Stimulated activated naive CD4-positive, alpha-beta T cell treated with Interleukin-2 at 50 U/mL for 16 hours (primary cell): Measurements from ENCODE around the gene CYB561.
A peak's percentile ranks its signal among the peaks of the same experiment; 100 is the strongest.
"Not testable (repeated sequence)": the region's sequence is repeated elsewhere in the genome, so short reads cannot be mapped to it uniquely, and the experiment has no call there.

ENCODE experiments used
- DNase-seq: peaks from one replicate; lab custom pipeline; 2025; lab: John Stamatoyannopoulos, UW

The CYB561 gene

DNA sequence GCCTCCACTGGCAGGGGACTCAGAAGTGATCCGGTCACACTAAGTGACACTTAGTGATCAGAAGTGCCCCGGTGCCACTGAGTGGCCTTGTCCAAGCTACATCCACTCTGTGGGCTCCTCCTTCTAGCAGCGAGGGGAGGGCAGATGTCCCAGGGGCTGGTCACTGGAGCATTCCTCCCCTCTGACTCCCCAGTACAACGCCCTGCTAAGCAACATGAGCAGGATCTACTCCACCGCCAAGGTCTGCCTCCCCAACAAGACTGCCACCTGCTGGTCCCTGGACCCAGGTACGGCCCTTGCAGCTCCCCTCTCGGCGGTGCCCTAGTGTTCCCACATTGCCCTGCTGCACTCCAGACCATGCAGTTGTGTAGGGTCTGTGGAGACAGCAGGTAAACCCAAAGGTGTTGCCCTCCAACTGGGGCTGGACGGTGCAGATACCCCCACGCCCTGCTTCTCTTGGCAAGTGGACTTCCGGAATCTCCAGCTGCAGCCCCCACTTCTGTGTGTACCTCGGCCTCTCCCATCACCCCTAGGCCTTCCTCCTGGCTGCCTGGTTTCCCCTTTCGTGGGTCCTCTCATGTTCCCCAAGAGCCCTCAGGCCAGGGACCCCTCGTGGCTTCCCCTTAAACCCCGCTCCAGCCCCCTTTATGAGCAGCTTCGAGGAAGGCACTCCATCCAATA, 32.8 kb upstream of the CYB561 start:
- peak; percentile 75 for DNase-seq

DNA sequence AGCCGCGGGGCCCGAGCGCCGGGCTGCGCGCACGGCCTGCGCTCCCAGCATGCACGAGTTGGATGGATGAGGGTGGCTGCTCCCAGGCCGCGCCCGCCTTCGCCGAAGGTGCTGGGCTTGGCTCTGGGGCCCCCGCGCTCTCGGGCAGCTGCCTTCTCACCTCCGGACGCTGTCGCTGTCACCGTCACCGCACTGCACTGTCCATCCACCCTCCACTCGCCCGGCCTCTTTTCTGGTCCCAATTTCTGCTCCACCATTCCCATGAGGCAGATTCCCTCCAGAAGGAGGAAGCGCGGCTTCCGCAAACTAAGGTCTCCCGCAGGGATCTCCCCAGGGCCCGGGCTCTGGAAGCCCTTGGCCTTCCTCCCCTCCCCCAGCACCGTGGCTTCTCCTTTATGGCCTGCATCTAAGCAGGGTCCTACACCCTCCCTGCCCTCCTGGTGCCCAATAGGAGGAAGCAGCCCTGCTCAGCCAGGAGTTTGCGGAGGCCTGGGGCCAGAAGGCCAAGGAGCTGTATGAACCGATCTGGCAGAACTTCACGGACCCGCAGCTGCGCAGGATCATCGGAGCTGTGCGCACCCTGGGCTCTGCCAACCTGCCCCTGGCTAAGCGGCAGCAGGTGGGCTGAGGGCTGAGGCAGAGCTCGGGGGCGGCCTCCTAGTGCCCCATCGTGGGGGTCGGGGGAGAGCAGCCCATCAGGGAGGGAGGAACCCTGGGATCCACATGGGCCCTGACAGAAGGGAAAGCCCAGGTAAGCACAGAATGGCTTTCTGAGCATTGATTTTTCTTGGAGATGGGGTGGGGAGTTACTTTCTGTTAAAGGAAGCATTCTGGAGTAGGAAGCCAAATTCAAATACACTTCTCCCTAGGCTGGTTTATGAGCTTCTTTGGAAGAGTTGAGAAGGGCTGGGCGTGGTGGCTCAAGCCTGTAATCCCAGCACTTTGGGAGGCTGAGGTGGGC, 31.7 kb upstream of the CYB561 start:
- DNase-seq: no peak

DNA sequence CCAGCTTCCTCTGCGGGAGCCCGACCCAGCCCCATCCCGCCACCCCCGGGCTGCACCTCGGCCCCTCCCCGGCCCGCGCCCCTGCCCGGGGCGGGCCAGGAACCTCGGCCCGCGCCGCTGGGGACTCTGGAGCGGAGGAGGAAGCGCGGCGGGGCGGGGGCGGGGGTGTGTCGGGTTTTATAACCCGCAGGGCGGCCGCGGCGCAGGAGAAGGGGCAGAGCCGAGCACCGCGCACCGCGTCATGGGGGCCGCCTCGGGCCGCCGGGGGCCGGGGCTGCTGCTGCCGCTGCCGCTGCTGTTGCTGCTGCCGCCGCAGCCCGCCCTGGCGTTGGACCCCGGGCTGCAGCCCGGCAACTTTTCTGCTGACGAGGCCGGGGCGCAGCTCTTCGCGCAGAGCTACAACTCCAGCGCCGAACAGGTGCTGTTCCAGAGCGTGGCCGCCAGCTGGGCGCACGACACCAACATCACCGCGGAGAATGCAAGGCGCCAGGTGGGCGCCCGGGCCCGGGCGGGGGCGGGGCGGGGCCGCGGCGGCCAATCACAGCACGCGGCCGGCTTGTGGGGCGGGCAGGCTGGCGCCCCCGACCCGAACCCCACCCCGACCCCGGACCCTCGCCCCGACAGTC, 30.9 kb upstream of the CYB561 start, which contains the start of gene ACE:
Gene ACE (plus strand): TSS at position 208 of the 626 bp plus-strand sequence. CDS start 34 bp downstream, at position 242.
- peak; percentile 41 for DNase-seq

DNA sequence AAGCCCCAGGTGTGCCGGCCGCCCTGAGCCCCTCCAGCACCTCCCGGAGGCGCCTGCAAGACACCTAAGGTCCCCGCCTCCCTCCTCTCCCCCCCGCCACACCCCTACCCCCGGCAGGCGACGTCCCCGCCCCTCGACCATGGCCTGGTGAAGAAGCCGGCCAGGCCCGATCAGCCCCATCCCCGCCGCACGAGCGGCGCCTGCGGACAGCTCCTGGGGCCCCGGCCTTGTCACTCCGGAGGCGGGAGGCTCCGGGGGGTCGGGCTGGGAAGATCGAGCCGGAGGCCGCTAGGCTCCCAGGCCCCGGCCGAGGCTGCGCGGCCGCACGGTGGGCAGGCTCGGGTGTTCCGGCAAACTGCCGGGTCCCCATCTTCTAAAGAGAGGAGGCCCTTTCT, 30.4 kb upstream of the CYB561 start:
- DNase-seq: no peak

DNA sequence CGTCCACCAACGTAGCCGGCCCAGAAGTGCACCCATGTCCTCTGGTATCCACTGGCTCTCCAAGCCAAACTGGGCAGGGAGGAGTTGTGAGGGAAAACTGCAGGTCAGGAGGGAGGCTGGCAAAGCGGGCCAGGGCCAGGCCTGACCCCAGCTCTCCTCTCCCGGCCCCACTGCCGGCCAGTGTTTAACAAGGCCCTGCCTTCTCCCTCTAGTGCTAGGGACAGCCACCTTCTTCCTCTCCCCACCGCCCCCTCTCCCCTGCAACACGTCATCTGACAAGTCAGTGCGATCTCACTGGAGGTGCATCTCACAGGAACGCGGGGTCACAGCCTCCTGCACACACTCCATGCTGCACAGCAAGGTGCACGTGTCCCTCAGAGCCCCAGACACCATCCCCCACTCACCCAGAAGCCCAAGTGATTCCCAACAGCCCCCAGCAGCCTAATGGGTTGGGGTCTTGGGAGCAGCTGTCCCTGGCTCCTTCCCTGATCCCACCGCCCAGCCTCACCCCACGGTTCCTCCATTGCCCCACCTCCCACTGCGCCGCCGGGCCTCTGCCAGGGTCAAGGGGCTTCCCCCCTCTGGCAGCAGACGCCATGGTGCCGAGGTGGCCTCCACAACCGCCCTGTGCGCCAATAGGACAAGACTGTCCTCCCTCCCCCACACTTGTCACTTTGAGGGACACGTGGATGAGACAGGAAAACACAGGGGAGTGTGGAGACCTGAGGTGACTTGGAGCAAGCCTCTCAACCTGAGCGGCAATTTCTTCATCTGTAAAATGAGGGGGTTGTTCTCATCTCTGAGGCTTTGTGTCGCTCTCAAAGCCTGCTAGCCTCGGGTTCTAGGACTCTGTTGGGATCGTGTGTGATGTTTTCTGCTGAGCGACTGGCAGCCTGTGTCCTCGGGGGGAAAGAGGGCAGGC, 29.6 kb upstream of the CYB561 start:
- DNase-seq: no peak

DNA sequence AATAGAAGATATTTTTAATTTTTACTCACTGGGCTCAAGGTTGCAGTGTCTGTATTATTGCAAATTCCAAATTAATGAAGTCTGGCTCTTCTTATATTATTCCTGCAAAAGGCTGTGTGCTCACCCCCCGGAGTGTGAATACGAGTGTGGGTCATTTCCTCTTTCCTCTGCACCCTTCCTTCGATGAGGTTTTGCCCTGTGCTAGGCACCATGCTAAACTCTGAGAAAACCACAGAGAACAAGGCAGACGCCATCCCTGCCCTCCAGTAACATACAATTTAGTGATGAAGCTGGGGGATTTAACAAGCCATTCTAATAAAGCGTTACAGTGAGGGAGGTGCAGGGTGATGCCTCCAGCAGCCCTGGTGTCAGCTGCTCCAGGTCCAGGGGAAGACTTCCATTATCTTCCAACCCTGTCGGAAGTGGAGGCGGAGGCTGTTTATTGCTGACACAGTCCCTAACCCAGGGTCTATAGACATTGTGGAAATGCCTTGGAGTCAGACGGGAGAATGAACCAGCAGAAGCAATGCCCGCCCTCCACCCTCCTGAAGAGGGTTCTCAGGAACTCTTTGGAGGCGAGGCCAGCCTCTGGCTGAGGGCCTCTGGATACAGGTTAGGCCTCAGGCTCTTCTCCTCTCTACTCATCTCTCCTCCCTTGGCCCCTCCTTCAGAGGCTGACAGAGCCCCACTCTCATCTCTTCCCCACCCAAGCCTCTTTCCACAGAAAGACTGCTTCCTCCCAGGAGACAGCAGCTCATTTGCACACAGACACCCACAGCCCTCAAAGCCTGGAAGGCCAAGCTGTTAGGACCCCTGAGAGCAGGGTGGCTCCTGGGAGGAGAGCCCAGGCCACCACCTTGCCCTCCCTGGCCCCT, 28.7 kb upstream of the CYB561 start:
- DNase-seq: no peak

DNA sequence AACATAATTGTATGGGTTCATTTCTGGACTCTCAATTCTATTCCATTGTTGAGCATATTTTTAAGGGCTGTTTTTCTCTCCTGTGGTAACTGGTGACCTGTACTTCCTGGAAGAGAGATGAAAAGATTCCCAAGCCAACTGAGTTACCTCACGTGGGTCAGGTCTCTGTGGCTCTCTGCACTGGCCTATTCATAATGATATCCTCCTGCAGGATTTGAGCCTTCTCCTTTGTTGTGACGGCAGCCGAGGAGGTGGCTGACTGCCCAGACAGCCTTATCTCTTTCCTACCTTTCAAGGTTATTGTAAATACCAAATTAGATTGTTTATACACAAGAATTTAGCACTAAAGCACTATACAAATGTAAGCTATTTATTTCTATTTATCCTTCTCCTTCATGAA, 28.1 kb upstream of the CYB561 start:
- no peak for DNase-seq

DNA sequence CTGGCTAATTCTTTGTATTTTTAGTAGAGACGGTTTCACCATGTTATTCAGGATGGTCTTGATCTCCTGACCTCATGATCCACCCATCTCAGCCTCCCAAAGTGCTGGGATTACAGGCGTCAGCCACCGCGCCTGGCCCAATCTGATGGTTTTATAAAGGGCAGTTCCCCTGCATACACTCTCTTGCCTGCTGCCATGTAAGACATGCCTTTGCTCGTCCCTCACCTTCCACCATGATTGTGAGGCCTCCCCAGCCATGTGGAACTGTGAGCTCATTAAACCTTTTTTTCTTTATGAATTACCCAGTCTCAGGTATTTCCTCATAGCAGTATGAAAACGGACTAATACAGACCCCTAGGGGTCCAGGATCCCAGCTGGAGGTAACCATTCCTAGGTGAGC, 22.0 kb upstream of the CYB561 start:
- not testable (repeated sequence) for DNase-seq

DNA sequence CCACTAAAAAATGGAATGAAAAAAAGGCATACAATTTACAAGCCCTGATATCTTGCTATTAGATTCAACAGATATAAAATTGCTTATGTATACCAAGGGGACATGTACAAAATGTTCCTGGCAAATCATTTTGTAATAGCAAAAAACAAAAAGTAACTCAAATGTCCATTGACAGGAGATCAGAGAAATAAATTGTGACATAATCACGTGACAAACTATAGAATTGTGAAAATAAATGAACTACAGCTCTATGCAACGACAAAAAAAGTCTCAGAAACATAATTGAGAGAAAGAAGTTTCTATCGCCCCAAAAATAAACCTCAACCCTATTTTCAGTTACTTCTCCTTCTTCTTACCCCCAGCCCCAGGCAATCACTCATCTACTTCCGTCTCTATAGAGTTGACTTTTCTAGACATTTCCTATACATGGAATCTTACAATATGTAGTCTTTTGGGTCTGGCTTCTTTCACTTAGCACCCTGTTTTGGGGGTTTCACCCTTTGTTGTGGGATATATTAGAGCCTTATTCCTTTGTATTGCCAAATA, 18.7 kb upstream of the CYB561 start:
- no peak for DNase-seq

DNA sequence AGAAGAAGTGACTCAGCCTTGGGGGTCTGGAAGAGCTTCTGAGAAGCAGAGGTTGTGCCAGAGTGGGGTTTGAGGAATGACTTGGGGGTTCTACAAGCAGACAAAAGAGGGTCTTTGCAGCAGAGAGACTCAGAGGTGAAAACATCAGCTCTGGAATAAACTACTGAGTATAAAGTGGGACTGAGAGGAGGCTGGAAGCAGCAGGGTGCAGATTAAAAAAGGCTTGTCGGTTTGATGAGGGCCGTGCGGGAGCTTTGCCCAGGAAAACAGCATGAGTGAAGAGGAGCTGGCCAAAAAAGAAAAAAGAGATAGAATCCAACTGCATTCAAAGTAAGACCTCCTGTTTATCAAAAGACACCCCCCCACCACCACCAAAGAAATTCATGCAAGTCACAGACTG, 17.7 kb upstream of the CYB561 start:
- no peak for DNase-seq

DNA sequence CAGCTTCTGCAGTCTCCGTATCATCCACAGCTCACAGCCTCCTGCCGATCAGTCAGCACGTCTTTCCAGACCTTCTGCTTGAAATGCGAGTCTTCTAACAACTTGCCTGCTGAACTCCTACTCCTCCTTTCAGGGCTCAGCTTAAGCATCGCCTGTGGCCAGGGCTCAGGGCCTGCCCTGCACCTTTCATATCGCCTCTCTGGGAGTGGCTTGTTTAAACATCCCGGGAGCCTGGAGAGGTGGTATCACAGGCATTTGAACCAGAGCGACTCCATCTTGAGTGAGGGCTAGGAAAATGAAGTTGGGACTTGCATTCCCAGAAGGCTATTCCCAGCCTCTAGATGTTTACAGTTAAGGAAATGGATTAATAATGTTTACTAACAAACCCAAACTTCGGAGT, 13.9 kb upstream of the CYB561 start:
- no peak for DNase-seq

DNA sequence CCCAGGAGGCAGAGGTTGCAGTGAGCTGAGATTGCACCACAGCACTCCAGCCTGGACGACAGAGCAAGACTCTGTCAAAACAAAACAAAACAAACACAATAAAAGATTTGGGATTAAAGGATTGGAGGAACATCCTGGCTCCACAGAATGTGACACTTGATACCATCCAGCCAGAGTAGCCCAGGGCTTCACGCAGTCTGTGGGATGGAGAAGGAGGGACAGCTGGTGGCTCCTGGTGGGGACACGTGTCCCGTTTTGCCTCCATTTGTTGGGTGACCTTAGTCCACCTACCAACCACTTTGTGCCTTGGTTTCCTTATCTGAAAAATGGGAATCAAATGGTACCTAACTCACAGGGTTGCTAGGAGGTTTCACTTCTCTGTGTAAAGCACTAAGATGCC, 12.4 kb upstream of the CYB561 start:
- no peak for DNase-seq

DNA sequence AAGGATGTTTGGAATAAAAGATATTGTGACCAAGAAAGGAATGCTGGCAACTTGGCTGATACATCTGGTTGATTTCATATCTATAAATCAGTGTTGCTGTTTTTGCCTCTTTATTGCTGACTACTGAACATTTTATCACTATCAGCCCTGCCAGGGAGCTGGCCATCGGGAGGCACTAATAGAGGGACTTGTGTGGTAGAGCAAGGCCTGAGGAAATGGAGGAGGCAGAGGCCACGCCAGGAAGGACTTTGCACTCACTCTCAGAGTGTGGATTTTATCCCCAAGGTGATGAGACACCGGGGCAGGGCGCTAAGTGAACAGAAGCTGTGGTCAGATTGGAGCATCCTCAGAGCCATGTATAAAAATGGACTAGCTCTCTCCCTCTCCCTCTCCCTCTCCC, 9.3 kb upstream of the CYB561 start:
- DNase-seq: no peak

DNA sequence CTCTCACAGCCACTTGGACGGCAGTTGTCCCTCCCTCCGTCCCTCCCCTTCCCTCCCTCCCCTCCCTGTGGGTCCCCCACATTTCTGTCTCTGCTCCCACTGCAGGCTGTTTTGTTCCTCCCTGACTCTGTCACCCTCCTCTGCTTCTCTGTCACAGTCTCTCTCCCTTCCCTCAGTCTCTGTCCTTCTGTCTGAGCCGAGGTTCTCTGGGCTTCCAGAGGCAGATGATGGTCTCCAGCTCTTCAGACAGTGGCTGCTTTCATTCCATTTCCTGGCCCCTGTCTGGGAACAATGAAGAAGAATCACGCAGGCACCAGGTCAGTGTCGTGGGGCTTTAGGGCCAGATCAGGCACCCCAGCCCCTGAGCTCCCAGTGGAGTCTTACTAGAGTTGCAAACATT, 8.8 kb upstream of the CYB561 start:
- no peak for DNase-seq

DNA sequence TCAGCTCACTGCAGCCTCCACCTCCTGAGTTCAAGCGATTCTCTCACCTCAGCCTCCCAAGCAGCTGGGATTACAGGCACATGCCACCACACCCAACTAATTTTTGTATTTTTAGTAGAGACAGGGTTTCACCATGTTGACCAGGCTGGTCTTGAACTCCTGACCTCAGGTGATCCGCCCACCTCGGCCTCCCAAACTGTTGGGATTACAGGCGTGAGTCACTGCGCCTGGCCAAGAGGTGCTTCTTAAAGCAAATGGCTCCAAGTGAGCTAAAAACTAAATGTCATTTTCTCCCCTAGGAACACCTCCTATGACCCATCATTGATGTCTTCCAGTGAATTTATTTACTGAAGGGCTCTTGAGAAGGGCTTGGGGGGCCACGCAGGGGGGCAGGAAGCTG, 8.3 kb upstream of the CYB561 start:
- DNase-seq: not testable (repeated sequence)

DNA sequence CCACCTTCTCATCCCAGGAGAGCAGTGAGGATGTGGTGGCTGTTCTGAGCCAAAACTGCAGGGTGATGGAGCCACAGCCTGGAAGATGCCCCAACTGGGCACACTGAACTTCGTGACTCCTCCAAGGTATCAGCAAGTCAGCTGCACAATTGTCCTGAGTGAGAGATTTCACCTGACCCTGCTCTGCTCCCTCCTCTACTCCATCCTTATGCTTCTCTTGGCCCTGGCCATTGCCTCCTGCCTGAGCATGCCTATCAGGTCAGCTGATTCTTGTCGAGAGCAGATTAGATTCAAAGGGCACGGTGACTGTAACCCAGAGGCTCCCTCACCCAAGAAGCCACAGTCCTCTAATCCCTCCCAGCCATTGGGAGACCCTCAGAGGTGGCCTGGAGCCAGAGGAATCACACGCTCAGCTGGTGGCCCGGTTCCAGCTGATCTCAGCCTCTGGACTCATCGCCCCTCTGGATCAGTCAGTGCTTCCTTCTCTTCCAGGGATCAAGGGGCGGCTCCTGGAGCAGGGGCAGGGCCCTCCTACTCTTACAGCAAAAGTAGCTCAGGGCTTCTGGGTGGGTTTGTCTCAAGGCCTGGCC, 7.0 kb upstream of the CYB561 start:
- DNase-seq: no peak

DNA sequence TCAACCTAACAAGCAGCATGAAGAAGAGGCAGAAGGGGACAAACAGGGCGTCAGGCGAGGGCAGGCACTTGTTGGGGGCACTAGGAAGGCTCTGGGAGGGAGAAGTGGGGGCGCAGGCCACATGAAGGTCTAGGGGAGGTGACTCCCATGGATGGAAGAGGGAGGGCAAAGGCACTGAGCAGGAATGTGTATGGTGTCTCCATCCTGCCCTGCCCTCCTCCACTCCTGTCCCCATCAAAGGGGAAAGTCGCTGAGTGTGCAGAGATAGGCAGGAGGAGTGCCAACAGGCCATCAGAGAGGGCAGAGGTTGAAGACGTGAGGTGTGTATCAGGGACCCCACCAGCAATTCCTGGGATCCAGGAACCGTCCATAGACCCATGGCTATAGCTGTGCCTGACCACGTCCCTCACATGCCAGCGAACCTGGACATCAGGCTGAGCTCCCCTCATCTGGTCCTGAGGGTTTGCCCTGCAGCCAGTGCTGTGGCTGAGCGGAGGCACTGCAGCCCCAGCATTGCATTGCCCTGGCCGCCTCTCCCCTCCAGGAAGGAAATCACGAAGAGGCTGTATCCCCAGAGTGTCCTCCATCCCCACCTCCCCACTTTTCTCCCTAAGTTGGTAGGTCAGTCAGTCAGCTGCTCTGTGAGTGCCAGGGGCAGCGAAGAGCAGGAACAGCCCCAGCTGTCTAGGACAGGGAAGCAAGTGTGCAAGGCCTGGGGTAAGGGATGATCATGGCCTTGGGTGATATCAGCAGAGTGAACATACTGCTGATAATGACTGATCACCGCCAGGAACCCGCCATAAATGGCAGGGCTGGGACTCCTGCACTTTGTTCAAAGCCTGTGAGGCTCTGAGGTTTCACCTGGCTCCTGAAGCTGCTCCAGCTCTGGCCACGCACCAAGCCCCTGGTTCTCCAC, 6.2 kb upstream of the CYB561 start:
- DNase-seq: no peak

DNA sequence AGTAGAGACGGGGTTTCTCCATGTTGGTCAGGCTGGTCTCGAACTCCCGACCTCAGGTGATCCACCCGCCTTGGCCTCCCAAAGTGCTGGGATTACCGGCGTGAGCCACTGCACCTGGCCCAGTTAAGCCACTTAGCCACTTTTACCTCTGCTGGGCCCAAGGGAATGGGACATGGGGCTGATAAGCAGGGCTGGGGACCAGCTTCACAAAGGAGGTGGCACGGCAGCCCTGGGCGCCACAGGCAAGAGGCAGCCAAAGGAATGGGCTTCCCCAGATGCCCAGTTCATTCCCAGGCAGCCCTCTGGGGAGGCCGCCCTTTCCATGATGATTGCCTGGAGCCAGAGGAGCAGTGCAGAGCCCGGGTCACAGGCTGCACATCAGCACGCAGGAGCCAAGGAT, 5.0 kb upstream of the CYB561 start:
- no peak for DNase-seq

DNA sequence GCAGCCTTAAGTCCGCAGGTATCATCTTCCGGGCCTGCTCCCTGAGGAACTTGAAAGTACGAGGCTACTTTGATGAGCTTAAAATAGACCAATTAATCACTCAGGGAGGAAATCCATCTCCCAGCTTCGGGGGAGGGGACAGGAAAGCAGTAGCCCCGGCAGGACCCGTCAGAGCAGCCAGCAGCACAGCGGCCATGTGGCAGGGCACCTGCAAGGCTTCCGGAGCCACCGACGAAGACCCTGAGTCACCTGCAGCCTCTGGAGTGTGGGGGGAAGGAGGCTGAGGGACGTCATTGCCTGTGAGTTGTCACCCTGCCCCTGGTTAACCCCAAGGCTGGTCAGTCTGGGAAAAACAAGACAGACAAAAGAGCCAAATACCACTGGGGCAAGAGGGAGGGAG, 4.4 kb upstream of the CYB561 start:
- DNase-seq: peak; percentile 10
